Sigmoid colon (tissue), 7 donors: Measurements from ENCODE around the gene SHBG. TPM values are rescaled to one million over a fixed set of nuclear protein-coding genes. Genes with fewer than 3 reads are reported as not detected.

Experiments used
- DNase-seq: peaks from one replicate; pipeline ENCODE4 v3.0.0-alpha.2; 2019
- H3K27ac ChIP-seq, 4 donors: fragments of 200-600 bp; sonication (generic); one replicate each; pipeline ENCODE4 v1.5.1; 2016 to 2019; ENCODE audit warnings: mild to moderate bottlenecking in 1 of 4
- H3K27me3 ChIP-seq, 3 donors: fragments of 200-600 bp; sonication (generic); one replicate each; pipeline ENCODE4 v1.5.1; 2019; ENCODE audit warnings: mild to moderate bottlenecking in 1 of 3
- H3K36me3 ChIP-seq, 4 donors: fragments of 200-600 bp; sonication (generic); one replicate each; pipeline ENCODE4 v1.5.1; 2016 to 2019
- H3K4me1 ChIP-seq, 4 donors: fragments of 200-600 bp; sonication (generic); one replicate each; pipeline ENCODE4 v1.5.1; 2017 to 2019
- H3K4me3 ChIP-seq, 4 donors: fragments of 200-600 bp; sonication (generic); one replicate each; pipeline ENCODE4 v1.5.1; 2017 to 2019; ENCODE audit warnings: mild to moderate bottlenecking in 2 of 4, moderate library complexity in 1 of 4
- H3K9me3 ChIP-seq, 4 donors: fragments of 200-600 bp in 3 of 4; sonication (generic) in 3 of 4; one replicate each; pipeline versions ENCODE4 v1.5.1 to v1.6.1; 2013 to 2019
- EP300 ChIP-seq, 4 donors: sonication (generic); formaldehyde crosslinking; IDR thresholded peaks; one replicate each; pipeline ENCODE4 v1.6.1; 2017; ENCODE audit warnings: antibody characterized with exemption in 4 of 4
- POLR2A ChIP-seq, 2 donors: fragments of 450-650 bp; IDR thresholded peaks; one replicate each; pipeline ENCODE4 v1.6.1; 2016; ENCODE audit warnings: antibody characterized with exemption in 2 of 2, mild to moderate bottlenecking in 2 of 2, moderate library complexity in 2 of 2
- POLR2AphosphoS5 ChIP-seq, 4 donors: sonication (generic); formaldehyde crosslinking; IDR thresholded peaks; one replicate each; pipeline ENCODE4 v1.6.1; 2017; ENCODE audit warnings: antibody characterized with exemption in 4 of 4
- WGBS, 2 donors: extraction: QIAGEN DNeasy Blood & Tissue Kit; methylation state at CpG; one replicate each; pipeline ENCODE4 v1.1.7; 2013; 5-methylcytosine and 5-hydroxymethylcytosine counted together
- intact Hi-C: fragments of 100-400 bp; cut with DNase I; formaldehyde crosslinking; loops from one replicate; pipeline ENCODE4 v1.15.1; 2023
- polyA plus RNA-seq, 3 donors: library from polyadenylated mRNA; stranded (reverse); fragments of 200-250 nt; gene quantifications; one replicate each; pipeline ENCODE4 v1.2.3, GENCODE V29; 2013
- total RNA-seq, 4 donors: library from RNA; depleted of rRNA; stranded (reverse); fragments of >200 nt; gene quantifications; one replicate each; pipeline ENCODE4 v1.1.0, GENCODE V29; 2016
- TF ChIP-seq, protein P1 (sequence below), 4 experiments: fragments of 450-650 bp in 3 of 4; fragments of 200-600 bp in 1 of 4; IDR thresholded peaks; one replicate each; pipeline ENCODE4 v1.5.1; 2016 to 2019; ENCODE audit warnings: antibody characterized with exemption in 4 of 4, mild to moderate bottlenecking in 3 of 4, moderate library complexity in 2 of 4
- donor health status: healthy with polysubstance abuse.
- donor health status: Bipolar disorder and iron deficiency.
- donor health status: healthy.

The SHBG gene
- total and polyA plus RNA-seq, 7 donors = 0.34 to 1.2 TPM; not detected in 5

DNA sequence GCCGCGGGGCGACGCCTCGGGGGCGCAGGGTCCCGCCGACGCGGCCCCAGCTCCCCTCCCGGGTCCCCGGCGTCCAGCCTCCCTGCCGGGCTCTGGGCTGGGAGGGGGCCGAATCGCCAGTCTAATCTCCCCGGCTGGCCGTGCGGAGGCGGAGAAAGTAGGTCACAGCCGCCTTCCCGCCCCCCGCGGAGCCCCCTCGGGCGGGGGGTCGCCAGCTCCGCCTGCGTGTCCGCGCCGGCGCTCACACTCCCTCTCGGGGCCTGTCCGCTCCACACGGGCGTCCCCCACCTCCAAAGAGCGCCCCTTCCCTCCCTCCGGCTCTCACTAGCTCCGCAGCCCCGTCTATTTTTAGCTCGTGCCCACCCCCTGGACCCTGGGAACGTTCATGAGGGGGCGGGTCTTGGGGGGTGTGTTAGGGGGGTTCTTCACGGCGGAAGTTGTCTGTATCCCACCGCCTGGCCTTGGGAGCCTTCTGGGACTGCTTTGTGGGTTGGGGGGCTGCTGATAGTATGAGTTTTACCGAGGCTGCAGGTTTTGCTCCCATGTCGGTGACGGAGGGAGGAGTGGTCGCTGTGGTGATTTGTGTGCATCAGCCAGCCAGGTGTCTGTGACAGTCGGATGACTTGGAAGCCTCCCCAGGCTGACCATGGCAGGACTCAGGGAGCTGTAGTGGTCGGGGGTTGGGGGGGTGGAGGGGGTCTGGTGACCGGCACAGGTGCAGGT, 21.9 kb downstream of the SHBG start:
- TF ChIP-seq POLR2A (IDR thresholded peaks at IDR 0.05) (no peak), POLR2AphosphoS5 (IDR thresholded peaks at IDR 0.05) (no peak), EP300 (IDR thresholded peaks at IDR 0.05) (no peak)
- TF ChIP-seq, protein P1, sequence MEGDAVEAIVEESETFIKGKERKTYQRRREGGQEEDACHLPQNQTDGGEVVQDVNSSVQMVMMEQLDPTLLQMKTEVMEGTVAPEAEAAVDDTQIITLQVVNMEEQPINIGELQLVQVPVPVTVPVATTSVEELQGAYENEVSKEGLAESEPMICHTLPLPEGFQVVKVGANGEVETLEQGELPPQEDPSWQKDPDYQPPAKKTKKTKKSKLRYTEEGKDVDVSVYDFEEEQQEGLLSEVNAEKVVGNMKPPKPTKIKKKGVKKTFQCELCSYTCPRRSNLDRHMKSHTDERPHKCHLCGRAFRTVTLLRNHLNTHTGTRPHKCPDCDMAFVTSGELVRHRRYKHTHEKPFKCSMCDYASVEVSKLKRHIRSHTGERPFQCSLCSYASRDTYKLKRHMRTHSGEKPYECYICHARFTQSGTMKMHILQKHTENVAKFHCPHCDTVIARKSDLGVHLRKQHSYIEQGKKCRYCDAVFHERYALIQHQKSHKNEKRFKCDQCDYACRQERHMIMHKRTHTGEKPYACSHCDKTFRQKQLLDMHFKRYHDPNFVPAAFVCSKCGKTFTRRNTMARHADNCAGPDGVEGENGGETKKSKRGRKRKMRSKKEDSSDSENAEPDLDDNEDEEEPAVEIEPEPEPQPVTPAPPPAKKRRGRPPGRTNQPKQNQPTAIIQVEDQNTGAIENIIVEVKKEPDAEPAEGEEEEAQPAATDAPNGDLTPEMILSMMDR (IDR thresholded peaks at IDR 0.05) = no peak
- Histone ChIP-seq H3K27ac (peak overlapping the region; percentile 51 to 68 (median 58)), H3K36me3 (no peaks in the 10 kb centered on the region), H3K27me3 (peaks cover 11 to 61% (median 29%) of the 10 kb centered on the region in 3 donors), H3K4me3 (peak overlapping the region; percentile 39 to 55 (median 52)), H3K9me3 (no peaks in the 10 kb centered on the region), H3K4me1 (peaks cover 0 to 25% (median 21%) of the 10 kb centered on the region in 4 donors)
- intact Hi-C loops = loop anchor here (5.0 kb wide), 1 partner anchor 35 kb away; the partner anchor contains the start of genes TP53 and WRAP53
- DNase-seq = no peak
- 5 to 6% methylated on average over 54 of the region's 54 CpGs for WGBS, 2 donors

DNA sequence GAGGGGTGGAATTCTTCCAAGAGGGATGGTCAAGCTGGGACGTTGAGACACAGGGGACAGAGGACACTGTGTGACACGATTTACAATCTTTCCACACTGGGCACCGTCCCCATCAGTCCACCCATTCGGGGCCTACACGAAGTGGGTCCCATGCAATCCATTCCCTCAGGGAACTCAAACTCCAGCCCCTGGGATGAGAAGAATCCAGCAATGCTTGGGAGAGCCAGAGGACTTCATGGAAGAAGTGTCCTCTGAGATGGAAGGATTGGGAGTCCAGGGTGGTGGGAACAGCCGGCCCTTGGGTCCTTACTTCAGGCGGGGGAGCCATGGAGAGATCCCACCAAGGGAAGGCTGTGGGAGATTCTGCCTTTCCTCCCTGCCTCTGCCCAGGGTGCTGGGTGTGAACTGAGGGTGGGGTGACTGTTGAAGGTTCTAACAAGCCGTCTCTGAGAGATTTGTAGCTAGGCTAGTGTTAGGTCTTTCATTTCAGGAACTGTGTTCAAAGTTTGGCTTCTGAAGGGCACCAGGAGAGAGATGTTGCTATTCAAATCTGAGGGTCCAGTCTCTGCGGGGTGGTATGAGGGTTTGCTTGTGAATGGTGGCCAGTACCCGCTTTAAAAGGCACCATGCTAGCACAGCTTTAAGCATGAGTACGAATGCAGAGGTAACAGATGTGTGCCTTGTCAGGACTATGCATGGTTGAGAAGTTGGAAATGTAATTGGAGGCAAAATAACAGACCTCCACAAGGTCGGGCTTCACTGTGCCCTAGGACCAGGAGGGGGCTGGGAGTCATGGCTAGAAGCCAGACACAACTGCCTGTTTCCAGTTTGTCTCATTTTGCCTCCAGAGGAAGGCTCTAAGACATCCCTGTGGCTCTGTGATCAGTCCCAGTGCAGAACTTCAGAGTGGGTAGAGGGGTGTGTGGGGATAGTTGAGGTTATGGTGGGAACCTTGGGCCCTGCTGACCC, 22.7 kb downstream of the SHBG start:
- intact Hi-C loops = loop anchor here (5.0 kb wide), 1 partner anchor 35 kb away; the partner anchor contains the start of genes TP53 and WRAP53
- no peaks in the 10 kb centered on the region for H3K36me3 ChIP-seq
- no peaks in the 10 kb centered on the region for H3K9me3 ChIP-seq
- H3K4me3 ChIP-seq = no peak overlapping the region
- 65 to 72% methylated on average over 12 of the region's 12 CpGs for WGBS, 2 donors
- H3K27me3 ChIP-seq = peaks cover 11 to 55% (median 29%) of the 10 kb centered on the region in 3 donors
- DNase-seq = no peak
- H3K27ac ChIP-seq = peak overlapping the region in 2 of 4 donors; percentile 55 to 68
- peaks cover 0 to 32% (median 28%) of the 10 kb centered on the region in 4 donors for H3K4me1 ChIP-seq
- no peak for TF ChIP-seq POLR2AphosphoS5 (IDR thresholded peaks at IDR 0.05)
- TF ChIP-seq, protein P1 (IDR thresholded peaks at IDR 0.05) = no peak

DNA sequence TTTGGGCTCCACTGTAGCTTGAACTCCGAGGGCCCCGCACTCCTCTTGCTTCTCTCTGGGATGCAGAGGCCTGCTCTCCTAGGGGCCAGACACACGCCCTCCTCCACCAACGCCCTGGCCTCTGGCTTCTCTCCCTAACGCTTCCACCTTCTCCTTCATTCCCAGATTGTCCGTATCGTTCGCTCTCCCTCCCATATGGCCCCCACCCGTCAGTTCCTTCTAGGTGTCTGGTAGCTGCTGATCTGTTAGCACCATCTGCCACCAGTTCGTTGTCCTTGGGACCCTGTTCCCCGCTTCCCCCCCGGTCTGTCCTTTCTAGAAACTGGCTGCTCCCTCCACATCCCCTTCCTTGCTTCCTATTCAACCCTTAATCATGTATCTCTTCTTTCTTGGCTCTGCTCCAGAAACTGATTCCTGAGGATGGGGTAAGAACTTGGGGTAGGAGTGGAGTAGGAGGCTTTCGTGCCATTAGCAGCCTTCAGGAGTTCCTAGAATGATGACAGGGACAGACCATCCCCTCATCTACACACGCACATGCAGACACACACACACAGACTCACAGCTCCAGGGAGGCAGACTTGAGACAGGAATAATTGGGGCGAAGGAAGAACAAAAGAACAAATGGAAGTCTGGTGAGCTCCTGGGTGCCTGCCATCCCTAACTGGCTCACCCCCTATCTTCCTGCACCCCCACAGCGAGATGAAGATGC, 25.1 kb downstream of the SHBG start:
- TF ChIP-seq, protein P1 (IDR thresholded peaks at IDR 0.05) = no peak
- TF ChIP-seq POLR2A (IDR thresholded peaks at IDR 0.05) (no peak), EP300 (IDR thresholded peaks at IDR 0.05) (no peak), POLR2AphosphoS5 (IDR thresholded peaks at IDR 0.05) (no peak)
- peaks cover 0 to 32% (median 28%) of the 10 kb centered on the region in 4 donors for H3K4me1 ChIP-seq

DNA sequence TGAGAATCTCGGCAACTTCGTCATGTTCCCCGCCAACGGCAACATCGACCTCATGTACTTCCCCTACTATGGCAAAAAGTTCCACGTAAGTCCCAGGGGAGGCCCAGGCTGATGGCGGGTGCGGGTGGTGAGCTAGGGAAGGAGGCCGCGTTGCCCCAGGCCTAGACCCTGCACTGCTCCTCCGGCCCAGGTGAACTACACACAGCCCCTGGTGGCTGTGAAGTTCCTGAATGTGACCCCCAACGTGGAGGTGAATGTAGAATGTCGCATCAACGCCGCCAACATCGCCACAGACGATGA, 25.6 kb downstream of the SHBG start:
- WGBS, 2 donors = 89 to 93% methylated on average over 17 of the region's 17 CpGs
- intact Hi-C loops = no loop called here
- DNase-seq = no peak

More for the DNA sequence above, 25.1 kb downstream of the SHBG start:
- Histone ChIP-seq H3K27ac (no peak overlapping the region), H3K9me3 (no peaks in the 10 kb centered on the region), H3K4me3 (no peak overlapping the region), H3K27me3 (peaks cover 11 to 33% (median 19%) of the 10 kb centered on the region in 3 donors), H3K36me3 (no peaks in the 10 kb centered on the region)
- intact Hi-C loops = loop anchor here (5.0 kb wide), 1 partner anchor 32 kb away; the partner anchor contains the start of genes TP53 and WRAP53
- DNase-seq = no peak
- 86 to 88% methylated on average over 16 of the region's 16 CpGs for WGBS, 2 donors

More for the DNA sequence above, 25.6 kb downstream of the SHBG start:
- Histone ChIP-seq H3K27me3 (peaks cover 11 to 28% (median 18%) of the 10 kb centered on the region in 3 donors), H3K27ac (no peak overlapping the region), H3K4me3 (no peak overlapping the region), H3K4me1 (peaks cover 0 to 28% (median 23%) of the 10 kb centered on the region in 4 donors), H3K9me3 (no peaks in the 10 kb centered on the region), H3K36me3 (no peaks in the 10 kb centered on the region)
- TF ChIP-seq POLR2AphosphoS5 (IDR thresholded peaks at IDR 0.05) (no peak), POLR2A (IDR thresholded peaks at IDR 0.05) (no peak)
